Mesendoderm (in vitro differentiated cells): ENCODE results near the gene NXPE3.

Source experiments
- DNase-seq: peaks from one replicate; pipeline ENCODE4 v3.0.0; 2013
- H2AK5ac ChIP-seq: 2 replicates; pipeline ENCODE4 v1.6.1; 2013; ENCODE audit warnings: low read length, inconsistent platforms
- H2BK120ac ChIP-seq: 2 replicates; pipeline ENCODE4 v1.6.1; 2013; ENCODE audit warnings: low read depth, mild to moderate bottlenecking, low read length, moderate library complexity, mixed read lengths
- H2BK15ac ChIP-seq: replicated peaks from 2 replicates; pipeline ENCODE4 v1.6.1; 2013; ENCODE audit warnings: low read depth, mild to moderate bottlenecking, moderate library complexity
- H2BK5ac ChIP-seq: 2 replicates; pipeline ENCODE4 v1.6.1; 2013; ENCODE audit warnings: low read length, inconsistent platforms
- H3K18ac ChIP-seq: 2 replicates; pipeline ENCODE4 v1.6.1; 2013; ENCODE audit warnings: mild to moderate bottlenecking, low read length, mixed read lengths
- H3K23ac ChIP-seq: one replicate; pipeline ENCODE4 v1.6.1; 2013; ENCODE audit warnings: low read length
- H3K27ac ChIP-seq: 2 replicates; pipeline ENCODE4 v1.5.1; 2013; ENCODE audit warnings: low read depth, mild to moderate bottlenecking, inconsistent platforms, low read length, moderate library complexity
- H3K27me3 ChIP-seq: 2 replicates; pipeline ENCODE4 v1.6.1; 2013; ENCODE audit warnings: low read length, control low read depth, mild to moderate bottlenecking, inconsistent platforms; ENCODE audit not compliant: insufficient read depth, poor library complexity
- H3K36me3 ChIP-seq: 2 replicates; pipeline ENCODE4 v1.6.1; 2013; ENCODE audit warnings: low read length, inconsistent platforms; ENCODE audit not compliant: control insufficient read depth, insufficient read depth
- H3K4ac ChIP-seq: one replicate; pipeline ENCODE4 v1.6.1; 2013; ENCODE audit warnings: low read depth, mild to moderate bottlenecking, low read length, moderate library complexity
- H3K4me1 ChIP-seq: 2 replicates; pipeline ENCODE4 v1.6.1; 2013; ENCODE audit warnings: low read depth, low read length, inconsistent platforms; ENCODE audit not compliant: control insufficient read depth
- H3K4me2 ChIP-seq: 2 replicates; pipeline ENCODE4 v1.6.1; 2013; ENCODE audit warnings: low read length
- H3K4me3 ChIP-seq: 2 replicates; pipeline ENCODE4 v1.5.1; 2013; ENCODE audit warnings: mild to moderate bottlenecking, low read length
- H3K56ac ChIP-seq: one replicate; pipeline ENCODE4 v1.6.1; 2013; ENCODE audit warnings: low read length
- H3K79me1 ChIP-seq: 2 replicates; pipeline ENCODE4 v1.6.1; 2013; ENCODE audit warnings: low read length, inconsistent platforms
- H3K79me2 ChIP-seq: 2 replicates; pipeline ENCODE4 v1.6.1; 2013; ENCODE audit warnings: mild to moderate bottlenecking, low read length; ENCODE audit not compliant: control insufficient read depth, insufficient read depth
- H3K9ac ChIP-seq: 2 replicates; pipeline ENCODE4 v1.6.1; 2013; ENCODE audit warnings: low read length, inconsistent platforms
- H4K5ac ChIP-seq: one replicate; pipeline ENCODE4 v1.6.1; 2013; ENCODE audit warnings: low read length
- H4K8ac ChIP-seq: one replicate; pipeline ENCODE4 v1.6.1; 2013; ENCODE audit warnings: low read depth, mild to moderate bottlenecking, control low read depth, low read length, moderate library complexity
- WGBS: extraction: QIAGEN DNeasy Blood & Tissue Kit; methylation state at CpG from one replicate; pipeline ENCODE4 v1.1.7; 2013; ENCODE audit warnings: low lambda C conversion rate, missing lambda C conversion rate; ENCODE audit not compliant: insufficient coverage; ENCODE audit errors: extremely low coverage; 5-methylcytosine and 5-hydroxymethylcytosine counted together

Gene NXPE3

DNA sequence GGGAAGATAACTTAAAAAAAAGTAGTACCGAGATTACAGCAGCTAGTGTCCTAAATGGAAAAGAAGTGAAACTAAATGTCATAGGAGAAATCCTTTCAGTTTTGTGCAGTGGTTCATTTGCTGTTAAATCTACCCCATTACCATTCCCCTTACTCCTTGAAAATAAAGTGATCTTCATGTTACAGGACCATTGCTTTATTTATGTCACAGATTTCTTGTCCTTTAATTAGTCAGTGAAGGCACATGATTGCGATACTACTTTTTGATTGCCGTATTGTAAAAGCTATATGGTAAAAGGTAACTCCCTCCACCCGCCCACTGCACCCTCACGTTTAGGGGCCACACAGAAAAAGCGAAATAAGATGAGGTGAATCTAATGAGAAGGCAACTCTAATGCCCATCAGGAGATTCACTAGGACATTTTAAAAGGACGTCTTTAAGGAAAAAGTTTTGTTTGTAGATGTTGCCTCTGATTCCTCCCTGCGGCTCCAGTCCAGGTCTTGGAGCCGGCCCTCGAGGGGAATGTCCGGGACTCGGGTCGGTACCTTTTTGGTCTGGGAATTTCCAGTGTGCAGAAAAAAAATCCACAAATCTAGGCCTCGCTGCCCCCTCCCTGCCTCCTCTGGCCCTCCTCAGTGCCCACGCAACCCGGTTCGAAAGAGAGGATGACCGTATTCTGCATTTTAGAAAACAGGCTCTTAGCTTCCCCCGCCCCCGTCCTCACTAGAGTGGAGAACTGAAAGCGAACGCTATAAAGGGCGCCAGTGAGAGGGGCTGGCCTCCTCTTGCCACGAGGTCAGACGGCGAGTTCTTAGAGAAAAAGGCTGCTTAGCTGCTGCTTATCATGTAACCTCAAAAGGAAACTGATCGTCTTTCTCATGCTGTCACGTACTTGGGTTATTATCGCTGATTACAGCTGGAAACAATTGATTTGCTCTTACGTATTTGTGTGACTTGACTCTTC lies 48.5 kb downstream of the NXPE3 start:
- peak overlapping the region; percentile 89 for H3K56ac ChIP-seq
- peak overlapping the region; percentile 75 for H2BK120ac ChIP-seq
- no peaks in the 10 kb centered on the region for H3K79me2 ChIP-seq
- H3K9ac ChIP-seq = peak overlapping the region; percentile 83
- peak overlapping the region; percentile 72 for H3K27ac ChIP-seq
- H3K4me3 ChIP-seq = peak overlapping the region; percentile 54
- H3K27me3 ChIP-seq = no peaks in the 10 kb centered on the region
- no peak overlapping the region for H2BK15ac ChIP-seq
- no peaks in the 10 kb centered on the region for H3K36me3 ChIP-seq
- H2AK5ac ChIP-seq = no peak overlapping the region
- peak overlapping the region; percentile 83 for H3K4me2 ChIP-seq
- DNase-seq = peak; percentile 89
- H3K79me1 ChIP-seq = no peaks in the 10 kb centered on the region
- WGBS = no CpG with 5 or more reads among the region's 30 CpGs
- peak overlapping the region; percentile 91 for H3K18ac ChIP-seq
- H4K5ac ChIP-seq = no peak overlapping the region
- no peak overlapping the region for H3K23ac ChIP-seq
- no peak overlapping the region for H3K4ac ChIP-seq
- H2BK5ac ChIP-seq = no peak overlapping the region
- H4K8ac ChIP-seq = peak overlapping the region; percentile 89
- H3K4me1 ChIP-seq = no peaks in the 10 kb centered on the region

DNA sequence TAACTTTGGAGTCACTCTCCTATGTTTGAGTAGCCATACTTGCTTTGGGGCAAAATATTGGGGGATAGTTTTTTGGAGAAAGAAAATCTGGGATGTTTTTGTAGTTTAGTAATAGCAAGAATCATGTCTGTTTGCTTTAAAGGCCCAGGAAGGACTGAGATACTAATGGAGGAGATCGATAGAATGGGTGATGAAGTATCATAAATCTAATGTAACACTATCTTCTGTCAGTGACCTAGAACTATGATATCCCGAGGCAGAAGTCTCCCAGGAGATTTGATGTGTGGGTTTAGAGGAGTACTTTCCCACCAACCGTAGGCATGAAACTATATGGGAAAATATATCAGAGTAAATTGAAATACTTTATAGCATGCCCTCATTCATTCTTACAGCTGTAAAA lies 49.3 kb downstream of the NXPE3 start:
- H3K9ac ChIP-seq = no peak overlapping the region
- no peak overlapping the region for H3K4me3 ChIP-seq
- no peak for DNase-seq
- no peak overlapping the region for H4K8ac ChIP-seq
- no peaks in the 10 kb centered on the region for H3K79me2 ChIP-seq
- no peaks in the 10 kb centered on the region for H3K27me3 ChIP-seq
- no peak overlapping the region for H2BK5ac ChIP-seq
- no peak overlapping the region for H2BK120ac ChIP-seq
- no CpG with 5 or more reads among the region's 3 CpGs for WGBS
- H3K4ac ChIP-seq = no peak overlapping the region
- no peak overlapping the region for H3K23ac ChIP-seq
- no peak overlapping the region for H3K18ac ChIP-seq
- H3K27ac ChIP-seq = no peak overlapping the region
- no peaks in the 10 kb centered on the region for H3K79me1 ChIP-seq
- no peak overlapping the region for H3K4me2 ChIP-seq
- no peak overlapping the region for H4K5ac ChIP-seq
- no peaks in the 10 kb centered on the region for H3K4me1 ChIP-seq
- H3K36me3 ChIP-seq = no peaks in the 10 kb centered on the region
- peak overlapping the region; percentile 27 for H3K56ac ChIP-seq
- H2BK15ac ChIP-seq = peak overlapping the region; percentile 19
- no peak overlapping the region for H2AK5ac ChIP-seq

DNA sequence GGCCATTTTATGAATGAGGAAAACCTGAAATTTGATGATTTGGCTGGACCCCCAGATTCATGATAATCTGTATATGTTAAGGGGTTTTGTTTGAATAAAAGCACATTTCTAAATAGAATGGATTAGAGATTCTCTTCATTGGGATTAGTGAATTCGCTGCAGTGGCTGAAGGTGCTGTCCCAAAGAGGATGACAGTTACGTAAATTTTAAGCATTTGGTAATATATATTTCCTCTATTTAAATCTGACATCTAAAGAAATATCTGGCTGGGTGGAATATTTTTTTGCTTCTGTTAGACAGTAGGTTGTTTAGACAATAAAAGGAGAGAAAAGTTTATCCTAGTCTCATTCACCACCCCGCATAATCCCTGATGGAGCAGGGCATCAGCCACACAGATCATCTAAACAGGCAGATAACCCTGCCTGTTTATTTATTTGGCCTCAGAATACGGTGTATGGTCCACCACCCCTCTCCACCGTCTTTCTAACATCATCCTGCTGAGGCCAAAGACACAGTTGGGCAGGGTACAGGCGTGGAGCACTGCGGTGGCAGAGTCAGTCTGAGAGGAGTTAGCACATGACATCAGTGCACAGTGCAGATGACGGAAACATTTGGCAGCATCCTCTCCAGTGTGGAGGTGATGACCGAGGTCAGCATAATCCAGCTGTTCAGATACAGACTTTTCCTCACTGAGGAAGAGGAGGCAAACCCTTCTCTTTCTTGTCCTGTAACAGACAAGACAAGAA lies 49.9 kb downstream of the NXPE3 start:
- no peaks in the 10 kb centered on the region for H3K36me3 ChIP-seq
- no peaks in the 10 kb centered on the region for H3K27me3 ChIP-seq
- no peak overlapping the region for H2BK5ac ChIP-seq
- no peaks in the 10 kb centered on the region for H3K79me2 ChIP-seq
- no peak overlapping the region for H3K23ac ChIP-seq
- H4K8ac ChIP-seq = no peak overlapping the region
- no peak overlapping the region for H3K56ac ChIP-seq
- no peak overlapping the region for H3K27ac ChIP-seq
- H2AK5ac ChIP-seq = no peak overlapping the region
- no peaks in the 10 kb centered on the region for H3K79me1 ChIP-seq
- H2BK120ac ChIP-seq = no peak overlapping the region
- no peaks in the 10 kb centered on the region for H3K4me1 ChIP-seq
- H3K9ac ChIP-seq = no peak overlapping the region
- no peak overlapping the region for H3K4ac ChIP-seq
- no peak overlapping the region for H3K18ac ChIP-seq
- whole genome bisulfite sequencing = no CpG with 5 or more reads among the region's 9 CpGs
- H4K5ac ChIP-seq = no peak overlapping the region
- no peak for DNase-seq
- no peak overlapping the region for H3K4me3 ChIP-seq
- H2BK15ac ChIP-seq = no peak overlapping the region
- H3K4me2 ChIP-seq = no peak overlapping the region

DNA sequence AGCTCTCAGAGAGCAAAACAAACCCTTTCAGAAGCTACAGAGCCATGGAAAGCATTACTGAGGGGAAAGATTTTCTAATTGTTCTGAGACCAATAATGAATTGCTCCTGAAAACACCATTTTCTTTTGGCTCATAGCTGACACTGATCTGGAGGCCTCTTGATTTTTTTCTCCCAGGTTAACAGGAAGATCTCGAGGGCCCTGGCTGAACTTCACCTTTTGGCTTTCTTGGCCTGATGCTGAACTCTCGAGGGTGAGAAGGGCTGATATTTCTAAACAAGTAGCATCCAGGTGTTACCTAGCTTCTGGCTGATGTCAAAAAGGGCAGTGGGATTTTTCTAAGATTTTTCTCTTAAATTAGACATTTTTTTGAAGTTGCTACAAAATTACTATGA lies 50.4 kb downstream of the NXPE3 start:
- no peak overlapping the region for H3K4me3 ChIP-seq
- DNase-seq = no peak

DNA sequence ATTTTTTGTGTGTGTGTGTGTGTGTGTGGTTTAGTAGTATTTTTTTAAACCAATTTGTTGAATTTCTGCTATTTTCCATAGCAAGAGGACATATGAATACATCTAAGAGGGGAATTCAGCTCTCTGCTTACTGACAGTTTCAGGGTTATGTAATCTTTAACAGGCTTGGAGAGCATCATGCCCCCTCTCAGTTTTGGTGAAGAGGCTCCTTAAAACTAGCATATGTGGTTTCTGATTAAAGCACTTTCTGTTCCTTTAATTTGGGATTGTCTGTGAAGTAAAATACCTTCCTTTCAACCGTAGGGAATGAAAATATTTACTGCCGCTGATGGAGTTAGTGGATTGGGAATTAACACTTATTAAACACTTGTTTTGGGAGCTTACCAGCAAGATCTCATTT lies 50.9 kb downstream of the NXPE3 start:
- H3K4ac ChIP-seq = no peak overlapping the region
- H4K8ac ChIP-seq = no peak overlapping the region
- H3K56ac ChIP-seq = no peak overlapping the region
- H3K9ac ChIP-seq = no peak overlapping the region
- no peak overlapping the region for H2BK15ac ChIP-seq
- H3K4me1 ChIP-seq = no peaks in the 10 kb centered on the region
- no peak overlapping the region for H3K27ac ChIP-seq
- H2AK5ac ChIP-seq = no peak overlapping the region
- H4K5ac ChIP-seq = no peak overlapping the region
- H3K27me3 ChIP-seq = no peaks in the 10 kb centered on the region
- no peaks in the 10 kb centered on the region for H3K36me3 ChIP-seq
- no peak overlapping the region for H2BK120ac ChIP-seq
- no peak overlapping the region for H3K23ac ChIP-seq
- H2BK5ac ChIP-seq = no peak overlapping the region
- no peak overlapping the region for H3K18ac ChIP-seq
- no peaks in the 10 kb centered on the region for H3K79me2 ChIP-seq
- no peak for DNase-seq
- no peaks in the 10 kb centered on the region for H3K79me1 ChIP-seq
- no peak overlapping the region for H3K4me2 ChIP-seq
- no peak overlapping the region for H3K4me3 ChIP-seq
- no CpG with 5 or more reads among the region's 2 CpGs for WGBS

More for the DNA sequence above, 50.4 kb downstream of the NXPE3 start:
- Histone ChIP-seq H3K9ac (no peak overlapping the region), H3K79me1 (no peaks in the 10 kb centered on the region), H3K4me1 (no peaks in the 10 kb centered on the region), H3K79me2 (no peaks in the 10 kb centered on the region), H3K36me3 (no peaks in the 10 kb centered on the region), H2BK120ac (no peak overlapping the region), H4K8ac (no peak overlapping the region), H3K18ac (no peak overlapping the region), H2BK15ac (no peak overlapping the region), H3K27me3 (no peaks in the 10 kb centered on the region), H2AK5ac (no peak overlapping the region), H3K4me2 (no peak overlapping the region), H4K5ac (no peak overlapping the region), H3K27ac (no peak overlapping the region), H3K4ac (no peak overlapping the region), H3K56ac (no peak overlapping the region), H2BK5ac (no peak overlapping the region), H3K23ac (no peak overlapping the region)
- WGBS = no CpG with 5 or more reads among the region's 2 CpGs
